RWPE2 (cell line): ENCODE results near the gene NCF2.

Experiments
- ATAC-seq: fragments of 200-7000 bp; cut with Tn5 transposase; 3 replicates; pipeline ENCODE4 v1.9.1; 2021; ENCODE audit warnings: low read depth
- DNase-seq: peaks from one replicate; pipeline ENCODE4 v3.0.0-alpha.2; 2020; ENCODE audit warnings: low spot score
- H3K27ac ChIP-seq: fragments of 450-650 bp; 2 replicates; pipeline ENCODE4 v1.5.1; 2017; ENCODE audit warnings: mild to moderate bottlenecking; ENCODE audit not compliant: poor library complexity, severe bottlenecking
- H3K27me3 ChIP-seq: fragments of 250-450 bp; sonication (Bioruptor Pico); 2 replicates; pipeline ENCODE4 v1.5.1; 2021; ENCODE audit warnings: mild to moderate bottlenecking, moderate library complexity; ENCODE audit not compliant: insufficient read depth, poor library complexity, severe bottlenecking
- H3K36me3 ChIP-seq: fragments of 250-450 bp; sonication (Bioruptor Pico); 2 replicates; pipeline ENCODE4 v1.5.1; 2020; ENCODE audit warnings: low read depth, mild to moderate bottlenecking, moderate library complexity
- H3K4me1 ChIP-seq: fragments of 250-450 bp; sonication (Bioruptor Pico); 2 replicates; pipeline ENCODE4 v1.5.1; 2021; ENCODE audit warnings: mild to moderate bottlenecking, moderate library complexity; ENCODE audit not compliant: insufficient read depth, poor library complexity, severe bottlenecking
- H3K4me3 ChIP-seq: fragments of 250-450 bp; sonication (Bioruptor Pico); 2 replicates; pipeline ENCODE4 v1.5.1; 2021; ENCODE audit warnings: mild to moderate bottlenecking, moderate library complexity; ENCODE audit not compliant: severe bottlenecking
- H3K9me3 ChIP-seq: fragments of 250-450 bp; sonication (Bioruptor Pico); 2 replicates; pipeline ENCODE4 v1.5.1; 2021; ENCODE audit warnings: mild to moderate bottlenecking, moderate library complexity; ENCODE audit not compliant: severe bottlenecking
- CTCF ChIP-seq: fragments of 450-650 bp; IDR thresholded peaks from one replicate; pipeline ENCODE4 v1.5.1; 2017; ENCODE audit warnings: mild to moderate bottlenecking, moderate library complexity; ENCODE audit not compliant: poor library complexity, severe bottlenecking

The NCF2 gene

DNA sequence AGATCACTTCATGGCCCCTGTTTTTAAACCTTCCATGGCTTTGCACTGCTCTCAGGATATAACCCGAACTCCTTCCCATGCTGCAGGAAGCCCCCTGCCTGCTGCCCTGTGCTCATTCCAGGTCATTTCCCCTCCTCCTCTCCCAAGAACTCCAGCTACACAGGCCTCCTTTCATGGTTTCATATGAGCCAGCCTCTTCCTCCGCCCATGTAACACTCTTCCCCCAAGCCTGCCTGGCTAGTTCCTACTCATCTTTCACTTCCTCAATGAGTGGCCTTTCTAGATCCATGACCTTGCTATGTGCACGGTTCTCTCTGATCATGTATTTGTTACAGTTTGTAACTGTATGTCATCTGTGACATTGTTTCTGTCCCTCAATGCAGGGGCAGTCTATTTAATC, 3.1 kb upstream of the NCF2 start:
- no peak overlapping the region for H3K27ac ChIP-seq
- DNase-seq (no peak), ATAC-seq (no peak)
- H3K9me3 ChIP-seq: no peaks in the 10 kb centered on the region
- no peaks in the 10 kb centered on the region for H3K27me3 ChIP-seq
- H3K4me1 ChIP-seq: peaks cover 7% of the 10 kb centered on the region
- no peak overlapping the region for H3K4me3 ChIP-seq
- H3K36me3 ChIP-seq: no peaks in the 10 kb centered on the region
- TF ChIP-seq CTCF: no peak

- TF ChIP-seq CTCF: no peak
- Histone ChIP-seq H3K36me3 (no peaks in the 10 kb centered on the region), H3K9me3 (no peaks in the 10 kb centered on the region), H3K27ac (no peak overlapping the region), H3K27me3 (no peaks in the 10 kb centered on the region), H3K4me1 (peaks cover 7% of the 10 kb centered on the region), H3K4me3 (no peak overlapping the region)
- DNase-seq: no peak
- ATAC-seq: no peak
These were observed 2.5 kb upstream of the NCF2 start for GRCh38 chr1:183592733-183593132.

- peaks cover 7% of the 10 kb centered on the region for H3K4me1 ChIP-seq
- H3K36me3 ChIP-seq: no peaks in the 10 kb centered on the region
- H3K27ac ChIP-seq: no peak overlapping the region
- TF ChIP-seq CTCF: no peak
- H3K27me3 ChIP-seq: no peaks in the 10 kb centered on the region
- H3K9me3 ChIP-seq: no peaks in the 10 kb centered on the region
- DNase-seq (no peak), ATAC-seq (no peak)
- H3K4me3 ChIP-seq: no peak overlapping the region
These were observed 400 bp downstream of the NCF2 start for GRCh38 chr1:183589874-183590243.

GRCh38 chr1:183589384-183589783, 875 bp downstream of the NCF2 start:
- Histone ChIP-seq H3K9me3 (no peaks in the 10 kb centered on the region), H3K4me3 (no peak overlapping the region), H3K27me3 (no peaks in the 10 kb centered on the region), H3K27ac (no peak overlapping the region), H3K36me3 (no peaks in the 10 kb centered on the region), H3K4me1 (peaks cover 7% of the 10 kb centered on the region)
- DNase-seq (no peak), ATAC-seq (no peak)
- no peak for TF ChIP-seq CTCF

DNA sequence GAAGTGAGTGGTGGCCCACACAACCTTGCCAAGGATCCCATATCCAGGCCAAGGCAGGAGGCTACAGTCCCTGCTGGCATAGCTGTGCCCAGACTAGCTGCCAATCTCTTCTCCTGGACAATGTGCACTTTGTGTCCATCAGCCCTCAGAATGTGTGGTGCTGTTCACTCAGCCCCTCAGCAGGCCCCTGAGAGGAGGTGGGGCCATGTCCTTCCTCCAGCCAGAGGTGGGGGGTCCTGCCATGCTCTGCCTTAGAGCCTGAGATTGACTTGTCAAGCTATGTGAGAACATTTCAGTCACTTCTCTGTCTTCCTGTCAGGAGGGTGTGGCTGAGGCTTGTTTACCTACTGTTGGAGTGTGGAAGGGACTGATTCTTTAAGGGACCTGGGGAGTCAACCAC, 1.4 kb downstream of the NCF2 start:
- H3K4me3 ChIP-seq: no peak overlapping the region
- peaks cover 7% of the 10 kb centered on the region for H3K4me1 ChIP-seq
- no peak for TF ChIP-seq CTCF
- no peaks in the 10 kb centered on the region for H3K27me3 ChIP-seq
- H3K27ac ChIP-seq: no peak overlapping the region
- ATAC-seq (no peak), DNase-seq (no peak)
- H3K36me3 ChIP-seq: no peaks in the 10 kb centered on the region
- no peaks in the 10 kb centered on the region for H3K9me3 ChIP-seq
